Endothelial cell of umbilical vein (primary cell): ENCODE measurements around the gene TMEM26. TPM values are rescaled to one million over a fixed set of nuclear protein-coding genes. Genes with fewer than 3 reads are reported as not detected.
"Not testable (repeated sequence)": the region's sequence is repeated elsewhere in the genome, so short reads cannot be mapped to it uniquely, and the experiment has no call there.

Experiments used
- BruUV-seq: library from RNA; stranded (reverse); fragments of 400-500 nt; replicated peaks from 2 replicates; lab custom pipeline; 2021; lab: Mats Ljungman, UMichigan
- CTCF ChIA-PET: fragments of 300-600, 350-600 bp; sonication (Branson Sonifier 250); formaldehyde crosslinking; loops from one replicate; lab custom pipeline; 2021; ENCODE audit warnings: antibody characterized with exemption, inconsistent platforms; lab: Charles Lee
- POLR2A ChIA-PET: fragments of 300-600, 350-600 bp; sonication (Branson Sonifier 250); formaldehyde crosslinking; loops from one replicate; lab custom pipeline; 2021; ENCODE audit warnings: antibody characterized with exemption, inconsistent platforms; lab: Charles Lee
- DNase-seq: peaks from one replicate; pipeline ENCODE4 v3.0.0-alpha.2; 2011; ENCODE audit warnings: low read depth, low spot score
- FAIRE-seq: peaks from 2 replicates; lab custom pipeline; 2011; peaks lifted over from hg19 to GRCh38; lab: Jason Lieb, UNC
- H2AFZ ChIP-seq: 2 replicates; pipeline ENCODE4 v1.6.0; 2012; ENCODE audit warnings: low read depth, low read length, control low read depth, inconsistent platforms
- H3K27ac ChIP-seq: 2 replicates; pipeline ENCODE4 v1.5.1; 2011; ENCODE audit warnings: low read depth, mild to moderate bottlenecking, control low read depth, low read length, moderate library complexity; ENCODE audit not compliant: insufficient read depth
- H3K27me3 ChIP-seq, 2 experiments: 2 replicates each; pipeline versions ENCODE4 v1.6.0 to v1.6.1; 2011; ENCODE audit warnings: low read length in 2 of 2, mixed read lengths in 1 of 2; ENCODE audit not compliant: control insufficient read depth in 2 of 2, insufficient read depth in 2 of 2
- H3K36me3 ChIP-seq, 2 experiments: 2 replicates in 1 of 2; 3 replicates in 1 of 2; pipeline ENCODE4 v1.5.1; 2011; ENCODE audit warnings: low read length in 2 of 2, mild to moderate bottlenecking in 1 of 2, moderate library complexity in 1 of 2; ENCODE audit not compliant: control insufficient read depth in 2 of 2, insufficient read depth in 2 of 2; ENCODE audit errors: extremely low read depth in 1 of 2
- H3K4me1 ChIP-seq: 3 replicates; pipeline ENCODE4 v1.5.1; 2011; ENCODE audit warnings: mild to moderate bottlenecking, low read length; ENCODE audit not compliant: control insufficient read depth, insufficient read depth; ENCODE audit errors: extremely low read depth
- H3K4me2 ChIP-seq: 2 replicates; pipeline ENCODE4 v1.6.1; 2011; ENCODE audit warnings: low read length, control low read depth, mixed read lengths; ENCODE audit not compliant: insufficient read depth
- H3K4me3 ChIP-seq, 3 experiments: fragments of 200-600 bp in 1 of 3; sonication (generic), shearing (Covaris generic) in 1 of 3; replicated peaks in 1 of 3; 2 replicates each; pipeline ENCODE4 v1.5.1; 2011 to 2016; ENCODE audit warnings: control low read depth in 3 of 3, low read length in 3 of 3, mild to moderate bottlenecking in 2 of 3, inconsistent platforms in 1 of 3, low read depth in 1 of 3, moderate library complexity in 1 of 3; ENCODE audit not compliant: insufficient read depth in 1 of 3
- H3K79me2 ChIP-seq: 2 replicates; pipeline ENCODE4 v1.6.0; 2012; ENCODE audit warnings: low read length, inconsistent platforms; ENCODE audit not compliant: control insufficient read depth, insufficient read depth
- H3K9ac ChIP-seq: replicated peaks from 2 replicates; pipeline ENCODE3; 2011; ENCODE audit warnings: low read length, control low read depth; ENCODE audit not compliant: insufficient read depth; ENCODE audit errors: extremely low read depth
- H3K9me1 ChIP-seq: replicated peaks from 3 replicates; pipeline ENCODE4 v1.6.0; 2011; ENCODE audit warnings: mild to moderate bottlenecking, low read length; ENCODE audit not compliant: control insufficient read depth, insufficient read depth; ENCODE audit errors: extremely low read depth
- H3K9me3 ChIP-seq: replicated peaks from 2 replicates; pipeline ENCODE4 v1.5.1; 2012; ENCODE audit warnings: low read length, inconsistent platforms; ENCODE audit not compliant: control insufficient read depth, insufficient read depth
- H4K20me1 ChIP-seq: replicated peaks from 2 replicates; pipeline ENCODE3; 2011; ENCODE audit warnings: mild to moderate bottlenecking, low read length; ENCODE audit not compliant: control insufficient read depth, insufficient read depth; ENCODE audit errors: extremely low read depth
- EZH2 ChIP-seq: IDR thresholded peaks from 2 replicates; pipeline ENCODE4 v1.6.1; 2012; ENCODE audit warnings: borderline replicate concordance, low read depth, mild to moderate bottlenecking, moderate library complexity, low read length, inconsistent platforms; ENCODE audit not compliant: severe bottlenecking
- FOS ChIP-seq: IDR thresholded peaks from 2 replicates; pipeline ENCODE4 v1.6.1; 2011; ENCODE audit warnings: mild to moderate bottlenecking, low read length, moderate library complexity, borderline replicate concordance; ENCODE audit not compliant: insufficient read depth
- GATA2 ChIP-seq: IDR thresholded peaks from 2 replicates; pipeline ENCODE4 v1.7.0; 2011; ENCODE audit warnings: low read depth, mild to moderate bottlenecking, moderate library complexity, mixed read lengths, low read length; ENCODE audit not compliant: insufficient read length, insufficient read depth
- JUN ChIP-seq: IDR thresholded peaks from 2 replicates; pipeline ENCODE4 v1.6.1; 2011; ENCODE audit warnings: borderline replicate concordance, low read depth; ENCODE audit not compliant: insufficient read length, insufficient read depth
- MYC ChIP-seq: IDR thresholded peaks from one replicate; pipeline ENCODE4 v1.6.1; 2011; ENCODE audit warnings: mild to moderate bottlenecking, low read depth, low read length
- POLR2A ChIP-seq: IDR thresholded peaks from 2 replicates; pipeline ENCODE4 v1.6.1; 2012; ENCODE audit warnings: low read depth, mild to moderate bottlenecking, control low read depth, low read length
- POLR2AphosphoS5 ChIP-seq: IDR thresholded peaks from 2 replicates; pipeline ENCODE4 v1.6.1; 2012; ENCODE audit warnings: low read depth, mild to moderate bottlenecking, control low read depth, low read length, moderate library complexity; ENCODE audit not compliant: insufficient read depth
- dilution Hi-C: fragments of 300-500 bp; cut with MboI; formaldehyde crosslinking; loops from one replicate; pipeline ENCODE4 v1.15.0; 2019; ENCODE audit warnings: low sequenced_read_pairs; ENCODE audit not compliant: extremely low pct_ligation_motif_present
- intact Hi-C: fragments of 100-400 bp; cut with micrococcal nuclease; formaldehyde crosslinking; loops from one replicate; pipeline ENCODE4 v1.10.0; 2022
- polyA plus RNA-seq, 4 experiments: library from polyadenylated mRNA; depleted of rRNA in 3 of 4; stranded (reverse) in 3 of 4; unstranded in 1 of 4; fragments of >200 nt; gene quantifications; 2 replicates each; pipeline versions ENCODE4 v1.2.1 to v1.2.3, GENCODE V29; 2011 to 2012; ENCODE audit warnings: missing spikeins in 1 of 4
- total RNA-seq: library from RNA; stranded (reverse); gene quantifications from 2 replicates; pipeline ENCODE4 v1.2.3, GENCODE V29; 2021
- TF ChIP-seq, protein P1 (sequence below): IDR thresholded peaks from 2 replicates; pipeline ENCODE4 v1.6.1; 2011; ENCODE audit not compliant: insufficient read depth, insufficient read length
- TF ChIP-seq, protein P2 (sequence below), 2 donors: IDR thresholded peaks; 1 replicate in 1 of 2; 2 replicates in 1 of 2; pipeline ENCODE4 v1.5.1; 2011; ENCODE audit warnings: low read length in 2 of 2, mild to moderate bottlenecking in 2 of 2, moderate library complexity in 2 of 2, control low read depth in 1 of 2, inconsistent platforms in 1 of 2, low read depth in 1 of 2; ENCODE audit not compliant: insufficient read depth in 1 of 2; ENCODE audit errors: extremely low read depth in 1 of 2

TMEM26 gene
- total and polyA plus RNA-seq, 2 donors (not counting 3 experiments of a cell fraction or from before 2014, with no cell fraction given) = 0.07 to 0.27 TPM

DNA sequence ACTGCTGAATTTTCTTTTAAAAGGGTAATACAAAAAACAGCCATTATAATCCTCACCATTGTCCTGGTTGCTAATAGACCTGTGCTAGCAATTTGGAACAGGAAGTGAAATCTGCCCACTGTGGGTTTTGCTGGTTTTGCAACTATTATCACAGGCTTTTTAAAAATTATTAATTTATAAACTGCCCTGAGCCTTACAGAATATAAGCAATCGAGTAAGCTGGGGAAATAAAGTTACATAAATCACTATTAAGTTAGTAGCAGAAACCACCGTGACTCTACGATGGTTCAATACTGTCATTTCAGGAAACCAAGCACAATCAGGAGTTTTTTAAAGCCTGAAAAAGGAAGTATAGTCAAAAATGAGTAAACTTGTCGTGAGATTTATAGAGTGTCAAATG, 62.3 kb downstream of the TMEM26 start:
- no peak for TF ChIP-seq GATA2
- TF ChIP-seq POLR2A = no peak
- H3K27me3 ChIP-seq = no peaks in the 10 kb centered on the region
- no peaks in the 10 kb centered on the region for H3K9me3 ChIP-seq
- no peak overlapping the region for H3K9ac ChIP-seq
- no peak overlapping the region for H3K4me3 ChIP-seq
- H3K4me2 ChIP-seq = no peak overlapping the region
- no peak overlapping the region for H3K27ac ChIP-seq
- POLR2A ChIA-PET = no interaction called here
- dilution Hi-C loops (no loop called here), intact Hi-C loops (no loop called here)
- H2AFZ ChIP-seq = no peak overlapping the region
- H3K79me2 ChIP-seq = no peaks in the 10 kb centered on the region
- no TSS peak for BruUV-seq
- DNase-seq = no peak
- no peak for FAIRE-seq
- H3K36me3 ChIP-seq = no peaks in the 10 kb centered on the region
- H3K4me1 ChIP-seq = no peaks in the 10 kb centered on the region
- no peaks in the 10 kb centered on the region for H4K20me1 ChIP-seq
- CTCF ChIA-PET = no interaction called here
- no peaks in the 10 kb centered on the region for H3K9me1 ChIP-seq

DNA sequence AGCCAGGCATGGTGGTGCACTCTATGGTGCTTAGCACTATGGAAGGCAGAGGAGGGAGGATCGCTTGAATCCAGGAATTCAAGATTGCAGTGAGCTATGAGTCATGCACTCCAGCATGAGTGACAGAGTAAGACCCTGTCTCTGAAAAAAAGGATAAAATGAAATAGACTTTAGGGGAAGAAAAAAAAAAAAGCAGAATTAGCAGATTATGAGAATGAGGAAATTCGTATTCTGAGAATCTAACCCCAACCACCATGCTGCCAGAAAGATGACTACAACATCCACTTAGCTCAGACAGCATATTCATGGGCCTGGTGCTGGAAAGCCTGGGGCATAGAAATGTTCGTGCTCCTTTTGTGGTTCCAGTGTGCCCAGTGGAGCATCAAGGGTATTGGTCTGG, 63.3 kb downstream of the TMEM26 start:
- Histone ChIP-seq H3K9me1 (no peaks in the 10 kb centered on the region), H3K4me1 (no peaks in the 10 kb centered on the region), H3K4me2 (no peak overlapping the region), H3K27me3 (no peaks in the 10 kb centered on the region), H4K20me1 (no peaks in the 10 kb centered on the region), H3K27ac (no peak overlapping the region), H3K4me3 (no peak overlapping the region), H3K9me3 (no peaks in the 10 kb centered on the region), H3K9ac (no peak overlapping the region), H3K36me3 (no peaks in the 10 kb centered on the region), H2AFZ (no peak overlapping the region), H3K79me2 (no peaks in the 10 kb centered on the region)
- BruUV-seq = no TSS peak
- FAIRE-seq (no peak), DNase-seq (no peak)
- TF ChIP-seq, protein P1, sequence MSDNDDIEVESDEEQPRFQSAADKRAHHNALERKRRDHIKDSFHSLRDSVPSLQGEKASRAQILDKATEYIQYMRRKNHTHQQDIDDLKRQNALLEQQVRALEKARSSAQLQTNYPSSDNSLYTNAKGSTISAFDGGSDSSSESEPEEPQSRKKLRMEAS = no peak
- TF ChIP-seq EZH2 = no peak
- TF ChIP-seq MYC = no peak
- no peak for TF ChIP-seq JUN
- no peak for TF ChIP-seq POLR2AphosphoS5
- no peak for TF ChIP-seq FOS
- TF ChIP-seq, protein P2, sequence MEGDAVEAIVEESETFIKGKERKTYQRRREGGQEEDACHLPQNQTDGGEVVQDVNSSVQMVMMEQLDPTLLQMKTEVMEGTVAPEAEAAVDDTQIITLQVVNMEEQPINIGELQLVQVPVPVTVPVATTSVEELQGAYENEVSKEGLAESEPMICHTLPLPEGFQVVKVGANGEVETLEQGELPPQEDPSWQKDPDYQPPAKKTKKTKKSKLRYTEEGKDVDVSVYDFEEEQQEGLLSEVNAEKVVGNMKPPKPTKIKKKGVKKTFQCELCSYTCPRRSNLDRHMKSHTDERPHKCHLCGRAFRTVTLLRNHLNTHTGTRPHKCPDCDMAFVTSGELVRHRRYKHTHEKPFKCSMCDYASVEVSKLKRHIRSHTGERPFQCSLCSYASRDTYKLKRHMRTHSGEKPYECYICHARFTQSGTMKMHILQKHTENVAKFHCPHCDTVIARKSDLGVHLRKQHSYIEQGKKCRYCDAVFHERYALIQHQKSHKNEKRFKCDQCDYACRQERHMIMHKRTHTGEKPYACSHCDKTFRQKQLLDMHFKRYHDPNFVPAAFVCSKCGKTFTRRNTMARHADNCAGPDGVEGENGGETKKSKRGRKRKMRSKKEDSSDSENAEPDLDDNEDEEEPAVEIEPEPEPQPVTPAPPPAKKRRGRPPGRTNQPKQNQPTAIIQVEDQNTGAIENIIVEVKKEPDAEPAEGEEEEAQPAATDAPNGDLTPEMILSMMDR (IDR thresholded peaks at IDR 0.05; ENCODE audit: extremely low read depth in 1 of 2, insufficient read depth in 1 of 2, low read depth in 1 of 2, low read length in 2 of 2) = no peak
- no peak for TF ChIP-seq GATA2
- dilution Hi-C loops = no loop called here
- intact Hi-C loops = no loop called here
- CTCF ChIA-PET = interaction anchor here (1.0 kb wide), 1 partner anchor 9 kb away, joined by 5 read pairs; no protein-coding TSS in a partner anchor
- POLR2A ChIA-PET = no interaction called here

DNA sequence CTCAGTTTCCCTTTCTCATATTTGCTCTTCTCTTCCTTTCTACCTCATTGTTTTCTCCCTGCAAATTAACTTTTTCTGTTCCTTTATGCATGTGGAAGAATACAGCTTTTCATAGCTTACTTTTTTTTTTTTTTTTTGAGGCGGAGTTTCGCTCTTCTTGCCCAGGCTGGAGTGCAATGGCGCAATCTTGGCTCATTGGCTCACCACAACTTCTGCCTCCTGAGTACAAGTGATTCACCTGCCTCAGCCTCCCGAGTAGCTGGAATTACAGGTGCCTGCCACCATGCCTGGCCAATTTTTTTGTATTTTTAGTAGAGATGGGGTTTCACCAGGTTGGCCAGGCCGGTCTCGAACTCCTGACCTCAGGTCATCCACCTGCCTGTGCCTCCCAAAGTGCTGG, 64.2 kb downstream of the TMEM26 start:
- FAIRE-seq, H3K4me2 ChIP-seq, H2AFZ ChIP-seq, intact Hi-C loops, BruUV-seq, H3K27ac ChIP-seq, POLR2A ChIA-PET, H3K27me3 ChIP-seq, H3K4me3 ChIP-seq, H3K4me1 ChIP-seq, DNase-seq, dilution Hi-C loops, H3K9ac ChIP-seq, H3K9me3 ChIP-seq, H3K9me1 ChIP-seq, H3K79me2 ChIP-seq, H3K36me3 ChIP-seq, H4K20me1 ChIP-seq: not testable (repeated sequence)
- CTCF ChIA-PET = interaction anchor here (1.0 kb wide), 1 partner anchor 35 kb away, joined by 3 read pairs; no protein-coding TSS in a partner anchor
